Mononuclear cell (primary cell): ENCODE data around the gene BIRC7. TPM values are rescaled to one million over a fixed set of nuclear protein-coding genes. Genes with fewer than 3 reads are reported as not detected.

ENCODE experiments used
- H3K27me3 ChIP-seq: 2 replicates; pipeline ENCODE4 v1.6.0; 2011; ENCODE audit warnings: low read length, control low read depth; ENCODE audit not compliant: insufficient read depth
- H3K4me1 ChIP-seq: 2 replicates; pipeline ENCODE4 v1.5.1; 2011; ENCODE audit warnings: mild to moderate bottlenecking, low read length, control low read depth; ENCODE audit not compliant: insufficient read depth
- H3K4me3 ChIP-seq: 2 replicates; pipeline ENCODE4 v1.5.1; 2011; ENCODE audit warnings: mild to moderate bottlenecking, low read length, moderate library complexity
- H3K9me3 ChIP-seq: 2 replicates; pipeline ENCODE4 v1.5.1; 2011; ENCODE audit warnings: low read depth, mild to moderate bottlenecking, control low read depth, low read length
- total RNA-seq: library from RNA; depleted of rRNA; stranded (reverse); fragments of >200 nt; gene quantifications from one replicate; pipeline ENCODE4 v1.2.3, GENCODE V29; 2012

The BIRC7 gene
- total RNA-seq, 1 donor: 0.21 TPM

GRCh38 chr20:63227260-63227659, 8.4 kb upstream of the BIRC7 start:
- H3K9me3 ChIP-seq: no peaks in the 10 kb centered on the region
- H3K4me3 ChIP-seq: no peak overlapping the region
- no peaks in the 10 kb centered on the region for H3K4me1 ChIP-seq
- peaks cover 16% of the 10 kb centered on the region for H3K27me3 ChIP-seq

- Histone ChIP-seq H3K4me1 (no peaks in the 10 kb centered on the region), H3K4me3 (no peak overlapping the region), H3K9me3 (no peaks in the 10 kb centered on the region), H3K27me3 (peaks cover 16% of the 10 kb centered on the region)
Measured at GRCh38 chr20:63228806-63229205, 6.9 kb upstream of the BIRC7 start.

GRCh38 chr20:63230800-63231268, 4.9 kb upstream of the BIRC7 start:
- Histone ChIP-seq H3K4me1 (no peaks in the 10 kb centered on the region), H3K4me3 (no peak overlapping the region), H3K9me3 (no peaks in the 10 kb centered on the region), H3K27me3 (peaks cover 16% of the 10 kb centered on the region)

DNA sequence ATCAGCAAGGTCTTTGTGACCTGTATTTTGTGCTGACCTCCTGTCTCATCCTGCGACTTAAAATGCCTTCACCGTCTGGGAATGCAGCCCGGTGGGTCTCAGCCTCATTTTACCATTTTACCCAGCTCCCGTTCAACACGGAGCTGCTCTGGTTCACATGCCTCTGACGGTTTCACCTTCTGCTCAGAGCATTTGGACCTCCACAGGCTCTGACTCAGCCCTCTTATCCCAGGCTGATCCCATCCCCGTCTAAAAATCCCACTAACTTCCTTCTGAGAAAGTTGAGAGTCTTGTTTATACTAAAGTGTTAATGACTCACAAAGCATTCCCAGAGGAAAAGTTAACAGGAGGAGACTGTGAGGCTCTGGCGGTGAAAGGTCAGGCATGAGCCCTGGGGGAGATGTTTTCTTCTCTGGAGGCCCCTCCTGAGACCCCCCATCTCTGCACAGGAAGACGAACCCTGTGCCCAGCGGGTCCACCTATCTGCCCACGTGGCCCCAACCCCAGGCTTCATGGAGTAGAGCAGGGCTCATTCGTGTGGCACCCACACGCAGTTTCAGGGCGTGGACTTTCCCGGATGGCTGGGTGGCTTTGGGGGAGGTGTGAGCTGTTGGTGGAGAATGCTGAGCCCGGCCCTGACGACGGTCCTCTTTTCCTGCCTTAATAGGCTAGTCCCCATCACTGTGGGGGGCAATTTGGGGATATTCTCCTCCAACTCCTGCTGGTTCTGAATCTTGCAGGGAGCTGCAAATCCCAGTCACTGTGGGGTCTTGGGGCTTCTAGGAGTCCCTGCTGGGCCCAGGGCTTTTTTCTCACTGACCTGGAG, 3.3 kb upstream of the BIRC7 start:
- Histone ChIP-seq H3K9me3 (no peaks in the 10 kb centered on the region), H3K27me3 (peaks cover 16% of the 10 kb centered on the region)

DNA sequence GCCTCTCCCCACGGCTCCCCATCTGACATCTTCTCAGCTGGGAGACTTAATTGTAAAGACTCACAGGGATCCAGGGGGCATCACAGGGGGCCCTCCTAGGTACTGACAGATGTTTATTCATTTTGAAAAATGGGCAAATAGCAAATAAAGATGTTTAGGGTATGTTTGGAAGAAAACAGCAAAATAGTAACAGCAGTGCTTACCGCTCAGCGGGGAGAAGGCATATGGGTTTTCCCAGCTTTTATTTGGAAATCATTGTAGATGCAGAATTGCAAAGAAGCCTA, 2.7 kb upstream of the BIRC7 start:
- Histone ChIP-seq H3K27me3 (peaks cover 16% of the 10 kb centered on the region), H3K9me3 (no peaks in the 10 kb centered on the region), H3K4me3 (no peak overlapping the region), H3K4me1 (no peaks in the 10 kb centered on the region)

More for the DNA sequence above, 3.3 kb upstream of the BIRC7 start:
- H3K4me1 ChIP-seq: no peaks in the 10 kb centered on the region
- H3K4me3 ChIP-seq: no peak overlapping the region

- no peaks in the 10 kb centered on the region for H3K9me3 ChIP-seq
- no peaks in the 10 kb centered on the region for H3K4me1 ChIP-seq
- H3K4me3 ChIP-seq: no peak overlapping the region
- H3K27me3 ChIP-seq: peaks cover 16% of the 10 kb centered on the region
Measured at GRCh38 chr20:63233924-63234323, 1.8 kb upstream of the BIRC7 start.

- Histone ChIP-seq H3K9me3 (no peaks in the 10 kb centered on the region), H3K27me3 (peaks cover 10% of the 10 kb centered on the region)
Measured at GRCh38 chr20:63234693-63235398, 859 bp upstream of the BIRC7 start.

DNA sequence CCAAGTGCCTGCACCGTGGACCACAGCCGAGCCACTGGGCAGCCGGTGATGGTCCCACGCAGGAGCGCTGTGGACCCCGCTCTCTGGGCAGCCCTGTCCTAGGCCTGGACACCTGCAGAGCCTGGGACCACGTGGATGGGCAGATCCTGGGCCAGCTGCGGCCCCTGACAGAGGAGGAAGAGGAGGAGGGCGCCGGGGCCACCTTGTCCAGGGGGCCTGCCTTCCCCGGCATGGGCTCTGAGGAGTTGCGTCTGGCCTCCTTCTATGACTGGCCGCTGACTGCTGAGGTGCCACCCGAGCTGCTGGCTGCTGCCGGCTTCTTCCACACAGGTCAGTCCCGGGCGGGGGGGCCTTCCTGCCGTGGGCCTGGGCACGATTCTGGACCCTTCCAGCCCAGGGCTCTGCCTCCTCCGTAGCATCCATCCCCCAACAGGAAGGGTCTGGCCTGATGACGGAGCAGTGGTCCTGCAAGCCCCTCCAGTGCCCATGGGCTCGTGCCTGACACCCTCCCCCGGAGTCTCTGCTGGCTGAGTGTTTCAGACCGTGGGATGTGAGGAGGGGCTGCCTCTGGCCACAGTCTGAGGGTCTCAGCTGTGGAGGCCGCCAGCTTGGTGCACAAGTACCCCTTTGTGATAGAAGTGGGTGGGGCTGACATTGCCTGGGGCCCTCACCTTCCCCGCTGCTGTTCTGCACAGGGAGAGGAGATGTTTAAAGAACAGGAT, 572 bp downstream of the BIRC7 start:
- Histone ChIP-seq H3K9me3 (no peaks in the 10 kb centered on the region), H3K4me3 (no peak overlapping the region), H3K4me1 (no peaks in the 10 kb centered on the region), H3K27me3 (no peaks in the 10 kb centered on the region)

More at GRCh38 chr20:63234693-63235398, 859 bp upstream of the BIRC7 start:
- H3K4me1 ChIP-seq: no peaks in the 10 kb centered on the region
- H3K4me3 ChIP-seq: no peak overlapping the region

DNA sequence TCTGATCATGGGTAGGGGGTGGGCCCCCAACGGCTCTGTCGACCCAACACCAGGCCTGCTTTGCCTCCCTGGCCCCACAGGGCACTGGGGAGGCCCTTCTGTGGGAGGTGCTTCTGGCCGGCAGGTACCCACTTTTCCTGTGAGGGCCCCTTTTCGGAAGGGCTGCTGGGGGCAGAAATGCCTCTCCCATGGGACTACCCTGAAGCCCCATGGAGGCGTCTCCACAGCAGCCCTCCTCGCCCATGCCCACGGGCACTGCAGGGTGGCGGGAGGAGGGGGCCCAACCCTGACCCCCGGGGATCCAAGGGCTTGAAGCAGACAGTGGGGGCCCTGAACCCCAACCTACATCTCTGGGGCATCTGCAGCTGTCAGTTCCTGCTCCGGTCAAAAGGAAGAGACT, 2.3 kb downstream of the BIRC7 start:
- no peaks in the 10 kb centered on the region for H3K9me3 ChIP-seq

DNA sequence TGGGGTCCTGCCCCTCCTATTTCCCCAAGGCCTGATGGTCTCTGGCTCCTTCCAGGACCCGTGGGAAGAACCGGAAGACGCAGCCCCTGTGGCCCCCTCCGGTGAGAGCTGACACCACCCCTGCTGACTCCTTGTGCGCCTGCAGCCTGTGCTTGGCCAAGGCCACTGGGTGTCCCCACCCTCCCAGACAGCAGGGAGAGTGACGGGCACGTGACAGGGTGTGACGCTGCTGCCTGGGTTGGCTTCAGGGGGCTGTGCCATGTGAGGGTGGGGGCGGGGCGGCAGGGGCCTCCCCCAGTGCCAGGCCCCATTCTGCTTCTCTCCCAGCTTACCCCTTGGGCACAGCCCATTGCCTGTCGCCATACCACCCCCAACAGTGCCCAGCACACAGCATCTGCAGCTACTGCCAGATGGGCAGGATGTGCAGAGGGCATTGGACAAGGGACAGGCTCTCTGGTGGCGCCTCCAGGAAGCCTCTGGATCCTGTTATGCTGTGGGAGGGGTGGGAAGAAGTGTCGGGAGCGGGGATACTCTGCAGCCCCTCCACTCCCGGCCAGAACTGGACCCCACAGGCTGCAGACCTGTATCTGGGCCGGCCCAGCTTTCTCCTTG, 2.9 kb downstream of the BIRC7 start:
- no peak overlapping the region for H3K4me3 ChIP-seq
- H3K27me3 ChIP-seq: no peaks in the 10 kb centered on the region
- no peaks in the 10 kb centered on the region for H3K9me3 ChIP-seq
- H3K4me1 ChIP-seq: no peaks in the 10 kb centered on the region

More for the DNA sequence above, 2.3 kb downstream of the BIRC7 start:
- Histone ChIP-seq H3K27me3 (no peaks in the 10 kb centered on the region), H3K4me3 (no peak overlapping the region), H3K4me1 (no peaks in the 10 kb centered on the region)

- no peak overlapping the region for H3K4me3 ChIP-seq
- H3K9me3 ChIP-seq: no peaks in the 10 kb centered on the region
- no peaks in the 10 kb centered on the region for H3K27me3 ChIP-seq
- H3K4me1 ChIP-seq: no peaks in the 10 kb centered on the region
Measured at GRCh38 chr20:63239431-63239830, 3.7 kb downstream of the BIRC7 start.

DNA sequence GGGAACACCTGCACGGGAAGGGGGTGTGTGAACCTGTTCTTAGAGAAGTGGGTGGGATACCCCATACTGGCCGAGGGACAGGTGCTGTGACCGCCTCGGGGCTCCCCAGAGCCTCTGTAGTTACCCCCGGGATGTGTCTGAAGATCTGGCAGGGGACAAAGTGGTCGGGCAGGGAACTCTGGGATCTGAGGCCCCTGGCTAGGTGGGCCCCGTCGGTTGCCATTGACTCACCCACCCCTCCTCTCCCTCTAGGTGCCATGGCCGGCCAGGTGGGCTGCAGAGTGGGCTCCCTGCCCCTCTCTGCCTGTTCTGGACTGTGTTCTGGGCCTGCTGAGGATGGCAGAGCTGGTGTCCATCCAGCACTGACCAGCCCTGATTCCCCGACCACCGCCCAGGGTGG, 4.3 kb downstream of the BIRC7 start:
- H3K27me3 ChIP-seq: no peaks in the 10 kb centered on the region
- no peaks in the 10 kb centered on the region for H3K9me3 ChIP-seq
- no peak overlapping the region for H3K4me3 ChIP-seq
- no peaks in the 10 kb centered on the region for H3K4me1 ChIP-seq

DNA sequence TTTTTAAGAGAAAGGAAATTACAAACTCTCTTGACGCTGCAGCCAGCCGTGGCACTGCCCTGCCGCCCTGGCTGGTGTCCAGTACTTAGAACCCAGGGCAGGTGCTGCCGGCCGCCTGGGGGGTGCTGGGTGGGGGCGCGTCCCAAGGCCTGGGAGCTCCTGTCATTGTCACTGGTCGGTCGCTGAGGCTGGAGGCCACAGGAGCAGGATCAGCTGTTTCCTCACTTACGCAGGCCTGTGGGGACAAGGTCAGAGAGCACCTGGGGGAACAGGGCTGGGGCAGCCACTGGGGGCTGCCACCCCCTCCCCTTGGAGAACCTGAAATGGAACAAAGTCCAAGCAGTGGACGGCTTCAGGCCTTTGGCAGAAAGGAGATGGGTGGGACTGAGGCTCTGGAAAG, 5.6 kb downstream of the BIRC7 start:
- Histone ChIP-seq H3K27me3 (no peaks in the 10 kb centered on the region), H3K4me3 (no peak overlapping the region), H3K9me3 (no peaks in the 10 kb centered on the region), H3K4me1 (no peaks in the 10 kb centered on the region)

GRCh38 chr20:63242736-63243135, 7.0 kb downstream of the BIRC7 start:
- Histone ChIP-seq H3K9me3 (no peaks in the 10 kb centered on the region), H3K4me1 (no peaks in the 10 kb centered on the region)

More at GRCh38 chr20:63242736-63243135, 7.0 kb downstream of the BIRC7 start:
- Histone ChIP-seq H3K27me3 (no peaks in the 10 kb centered on the region), H3K4me3 (no peak overlapping the region)
